Neuronal stem cell (in vitro differentiated cells): Measurements from ENCODE around the gene NPS. TPM values are rescaled to one million over a fixed set of nuclear protein-coding genes. Genes with fewer than 3 reads are reported as not detected.

ENCODE experiments used
- DNase-seq: peaks from one replicate; pipeline ENCODE4 v3.0.0-alpha.2; 2013; ENCODE audit warnings: low spot score
- H2AFZ ChIP-seq: one replicate; pipeline ENCODE4 v1.6.1; 2013; ENCODE audit warnings: mild to moderate bottlenecking, low read length, inconsistent platforms
- H2AK5ac ChIP-seq: 2 replicates; pipeline ENCODE4 v1.6.1; 2013; ENCODE audit warnings: low read depth, mild to moderate bottlenecking, inconsistent platforms, low read length, moderate library complexity, mixed read lengths
- H2BK120ac ChIP-seq: 2 replicates; pipeline ENCODE4 v1.6.1; 2013; ENCODE audit warnings: low read depth, mild to moderate bottlenecking, inconsistent platforms, low read length, moderate library complexity, mixed read lengths
- H2BK12ac ChIP-seq: one replicate; pipeline ENCODE4 v1.6.1; 2013; ENCODE audit warnings: low read length, inconsistent platforms
- H2BK15ac ChIP-seq: 2 replicates; pipeline ENCODE4 v1.6.1; 2013; ENCODE audit warnings: mild to moderate bottlenecking, low read length, inconsistent platforms, mixed read lengths
- H2BK5ac ChIP-seq: one replicate; pipeline ENCODE4 v1.6.1; 2013; ENCODE audit warnings: inconsistent platforms, mild to moderate bottlenecking, low read length, moderate library complexity
- H3K14ac ChIP-seq: one replicate; pipeline ENCODE4 v1.6.1; 2013; ENCODE audit warnings: low read length, inconsistent platforms
- H3K18ac ChIP-seq: 2 replicates; pipeline ENCODE4 v1.6.1; 2013; ENCODE audit warnings: low read length, inconsistent platforms
- H3K23ac ChIP-seq: 2 replicates; pipeline ENCODE4 v1.6.1; 2013; ENCODE audit warnings: low read depth, mild to moderate bottlenecking, mixed read lengths, low read length, inconsistent platforms; ENCODE audit not compliant: poor library complexity
- H3K27ac ChIP-seq: replicated peaks from 3 replicates; pipeline ENCODE4 v1.5.1; 2013; ENCODE audit warnings: low read length, inconsistent platforms
- H3K27me3 ChIP-seq, 3 experiments: 2 replicates each; pipeline ENCODE4 v1.6.1; 2013; ENCODE audit warnings: low read length in 3 of 3, mild to moderate bottlenecking in 2 of 3, inconsistent platforms in 1 of 3, low read depth in 1 of 3, mixed read lengths in 1 of 3, moderate library complexity in 1 of 3; ENCODE audit not compliant: control insufficient read depth in 3 of 3, insufficient read depth in 3 of 3
- H3K36me3 ChIP-seq, 2 donors: replicated peaks in 1 of 2; 2 replicates each; pipeline ENCODE4 v1.6.1; 2013; ENCODE audit warnings: low read length in 2 of 2; ENCODE audit not compliant: control insufficient read depth in 2 of 2, insufficient read depth in 2 of 2
- H3K4ac ChIP-seq: 2 replicates; pipeline ENCODE4 v1.6.1; 2013; ENCODE audit warnings: inconsistent platforms, mild to moderate bottlenecking, low read length, moderate library complexity
- H3K4me1 ChIP-seq, 2 donors: 1 replicate in 1 of 2; 2 replicates in 1 of 2; pipeline ENCODE4 v1.6.1; 2013; ENCODE audit warnings: low read length in 2 of 2, low read depth in 1 of 2; ENCODE audit not compliant: control insufficient read depth in 2 of 2, insufficient read depth in 1 of 2
- H3K4me2 ChIP-seq: one replicate; pipeline ENCODE4 v1.6.1; 2013; ENCODE audit warnings: mild to moderate bottlenecking, low read length, inconsistent platforms; ENCODE audit not compliant: insufficient read depth, poor library complexity, severe bottlenecking
- H3K4me3 ChIP-seq, 2 donors: 2 replicates each; pipeline ENCODE4 v1.5.1; 2013; ENCODE audit warnings: low read length in 2 of 2, mild to moderate bottlenecking in 2 of 2, inconsistent platforms in 1 of 2, moderate library complexity in 1 of 2
- H3K79me1 ChIP-seq: one replicate; pipeline ENCODE4 v1.6.1; 2013; ENCODE audit warnings: low read depth, mild to moderate bottlenecking, inconsistent platforms, low read length, moderate library complexity
- H3K9ac ChIP-seq: one replicate; pipeline ENCODE4 v1.6.1; 2013; ENCODE audit warnings: mild to moderate bottlenecking, low read depth, low read length, inconsistent platforms; ENCODE audit not compliant: poor library complexity
- H3K9me3 ChIP-seq, 2 donors: replicated peaks in 1 of 2; 2 replicates each; pipeline versions ENCODE3 to v1.6.1; 2013; ENCODE audit warnings: low read length in 2 of 2, mild to moderate bottlenecking in 2 of 2, inconsistent platforms in 1 of 2, low read depth in 1 of 2, mixed read lengths in 1 of 2, moderate library complexity in 1 of 2; ENCODE audit not compliant: control insufficient read depth in 2 of 2, insufficient read depth in 1 of 2
- H4K8ac ChIP-seq: one replicate; pipeline ENCODE4 v1.6.1; 2013; ENCODE audit warnings: low read depth, mild to moderate bottlenecking, inconsistent platforms, low read length, moderate library complexity
- H4K91ac ChIP-seq: one replicate; pipeline ENCODE4 v1.6.1; 2013; ENCODE audit warnings: low read length, low read depth, mild to moderate bottlenecking, inconsistent platforms; ENCODE audit not compliant: poor library complexity
- WGBS, 2 donors: extraction: QIAGEN DNeasy Blood & Tissue Kit; methylation state at CpG; one replicate each; pipeline ENCODE4 v1.1.7; 2013; ENCODE audit warnings: missing lambda C conversion rate in 2 of 2, mixed read lengths in 1 of 2; ENCODE audit not compliant: insufficient read length in 2 of 2, insufficient replicate concordance in 1 of 2; ENCODE audit errors: extremely low coverage in 2 of 2; 5-methylcytosine and 5-hydroxymethylcytosine counted together
- polyA plus RNA-seq, 2 experiments: library from polyadenylated mRNA; stranded (reverse); fragments of 200-250 nt; gene quantifications; one replicate each; pipeline ENCODE4 v1.2.3, GENCODE V29; 2013

NPS gene
- not detected for polyA plus RNA-seq (2013, experiment 1 of 2)
- not detected for polyA plus RNA-seq (2013, experiment 2 of 2)

- H3K27me3 ChIP-seq: no peaks in the 10 kb centered on the region
- H2AFZ ChIP-seq: no peak within 1 kb of the TSS
- no peak within 1 kb of the TSS for H3K14ac ChIP-seq
- no peak within 1 kb of the TSS for H4K8ac ChIP-seq
- H3K18ac ChIP-seq: no peak within 1 kb of the TSS
- no peak within 1 kb of the TSS for H3K9ac ChIP-seq
- H2BK5ac ChIP-seq: no peak within 1 kb of the TSS
- no peak within 1 kb of the TSS for H2BK15ac ChIP-seq
- DNase-seq: no peak
- H3K79me1 ChIP-seq: no peaks in the 10 kb centered on the region
- no peak within 1 kb of the TSS for H3K4ac ChIP-seq
- H3K23ac ChIP-seq: no peak within 1 kb of the TSS
- no peak within 1 kb of the TSS for H3K4me2 ChIP-seq
- H3K27ac ChIP-seq: no peak within 1 kb of the TSS
- H3K36me3 ChIP-seq: no peaks in the 10 kb centered on the region
- H3K4me1 ChIP-seq: no peaks in the 10 kb centered on the region
- H2AK5ac ChIP-seq: no peak within 1 kb of the TSS
- H2BK120ac ChIP-seq: no peak within 1 kb of the TSS
- WGBS, 2 donors: no CpG with 5 or more reads among the region's 4 CpGs
- H3K9me3 ChIP-seq: peaks cover 0 to 2% of the 10 kb centered on the region in 2 donors
- H3K4me3 ChIP-seq: no peak within 1 kb of the TSS
- no peak within 1 kb of the TSS for H4K91ac ChIP-seq
- H2BK12ac ChIP-seq: no peak within 1 kb of the TSS
Measured at GRCh38 chr10:127549009-127549408, at the start of gene NPS. TSS of gene NPS (plus strand) at chr10:127549309. CDS start at chr10:127549369, 60 bp downstream.

GRCh38 chr10:127500127-127500526, 49.0 kb upstream of the NPS start:
- Histone ChIP-seq H4K8ac (no peak overlapping the region), H2AK5ac (no peak overlapping the region), H3K27me3 (no peaks in the 10 kb centered on the region), H3K9me3 (no peaks in the 10 kb centered on the region), H2BK120ac (no peak overlapping the region), H2BK5ac (no peak overlapping the region), H2BK12ac (no peak overlapping the region), H3K23ac (no peak overlapping the region), H3K4me2 (no peak overlapping the region), H3K14ac (no peak overlapping the region), H4K91ac (no peak overlapping the region), H3K9ac (no peak overlapping the region), H3K4me3 (no peak overlapping the region), H2BK15ac (no peak overlapping the region), H3K36me3 (no peaks in the 10 kb centered on the region), H3K79me1 (no peaks in the 10 kb centered on the region), H2AFZ (no peak overlapping the region), H3K4me1 (no peaks in the 10 kb centered on the region), H3K18ac (no peak overlapping the region), H3K27ac (no peak overlapping the region), H3K4ac (no peak overlapping the region)
- WGBS, 2 donors: no CpG with 5 or more reads among the region's 8 CpGs
- DNase-seq: no peak

GRCh38 chr10:127506094-127506493, 43.0 kb upstream of the NPS start:
- H2BK12ac ChIP-seq: no peak overlapping the region
- no peak overlapping the region for H3K9ac ChIP-seq
- H4K91ac ChIP-seq: no peak overlapping the region
- no peak overlapping the region for H3K27ac ChIP-seq
- H2AK5ac ChIP-seq: no peak overlapping the region
- H2AFZ ChIP-seq: no peak overlapping the region
- no peak overlapping the region for H3K4me2 ChIP-seq
- no peak overlapping the region for H3K18ac ChIP-seq
- H3K9me3 ChIP-seq: no peaks in the 10 kb centered on the region
- no peak overlapping the region for H3K4ac ChIP-seq
- no CpG with 5 or more reads among the region's 9 CpGs for WGBS, 2 donors
- H3K27me3 ChIP-seq: no peaks in the 10 kb centered on the region
- H2BK15ac ChIP-seq: no peak overlapping the region
- H3K4me3 ChIP-seq: no peak overlapping the region
- H4K8ac ChIP-seq: no peak overlapping the region
- no peaks in the 10 kb centered on the region for H3K79me1 ChIP-seq
- no peaks in the 10 kb centered on the region for H3K36me3 ChIP-seq
- no peak overlapping the region for H3K23ac ChIP-seq
- H3K4me1 ChIP-seq: peaks cover 0 to 4% of the 10 kb centered on the region in 2 donors
- no peak for DNase-seq
- H2BK120ac ChIP-seq: no peak overlapping the region
- no peak overlapping the region for H2BK5ac ChIP-seq
- peak overlapping the region; percentile 17 for H3K14ac ChIP-seq

GRCh38 chr10:127522298-127522697, 26.8 kb upstream of the NPS start:
- no peak overlapping the region for H3K14ac ChIP-seq
- H2BK5ac ChIP-seq: no peak overlapping the region
- no peak overlapping the region for H2AK5ac ChIP-seq
- H4K8ac ChIP-seq: no peak overlapping the region
- no CpG with 5 or more reads among the region's 3 CpGs for WGBS, 2 donors
- no peak for DNase-seq
- H3K4me3 ChIP-seq: no peak overlapping the region
- no peak overlapping the region for H3K9ac ChIP-seq
- H3K4me1 ChIP-seq: peaks cover 11 to 22% of the 10 kb centered on the region in 2 donors
- H3K27ac ChIP-seq: no peak overlapping the region
- H3K4ac ChIP-seq: no peak overlapping the region
- H3K79me1 ChIP-seq: no peaks in the 10 kb centered on the region
- H2BK15ac ChIP-seq: no peak overlapping the region
- no peak overlapping the region for H3K4me2 ChIP-seq
- no peak overlapping the region for H3K23ac ChIP-seq
- H3K18ac ChIP-seq: no peak overlapping the region
- H3K36me3 ChIP-seq: no peaks in the 10 kb centered on the region
- H2BK12ac ChIP-seq: no peak overlapping the region
- H3K27me3 ChIP-seq: no peaks in the 10 kb centered on the region
- H2AFZ ChIP-seq: no peak overlapping the region
- H3K9me3 ChIP-seq: no peaks in the 10 kb centered on the region
- no peak overlapping the region for H4K91ac ChIP-seq
- no peak overlapping the region for H2BK120ac ChIP-seq
